ENCODE measurements around the gene SLC22A31.

The SLC22A31 gene

DNA sequence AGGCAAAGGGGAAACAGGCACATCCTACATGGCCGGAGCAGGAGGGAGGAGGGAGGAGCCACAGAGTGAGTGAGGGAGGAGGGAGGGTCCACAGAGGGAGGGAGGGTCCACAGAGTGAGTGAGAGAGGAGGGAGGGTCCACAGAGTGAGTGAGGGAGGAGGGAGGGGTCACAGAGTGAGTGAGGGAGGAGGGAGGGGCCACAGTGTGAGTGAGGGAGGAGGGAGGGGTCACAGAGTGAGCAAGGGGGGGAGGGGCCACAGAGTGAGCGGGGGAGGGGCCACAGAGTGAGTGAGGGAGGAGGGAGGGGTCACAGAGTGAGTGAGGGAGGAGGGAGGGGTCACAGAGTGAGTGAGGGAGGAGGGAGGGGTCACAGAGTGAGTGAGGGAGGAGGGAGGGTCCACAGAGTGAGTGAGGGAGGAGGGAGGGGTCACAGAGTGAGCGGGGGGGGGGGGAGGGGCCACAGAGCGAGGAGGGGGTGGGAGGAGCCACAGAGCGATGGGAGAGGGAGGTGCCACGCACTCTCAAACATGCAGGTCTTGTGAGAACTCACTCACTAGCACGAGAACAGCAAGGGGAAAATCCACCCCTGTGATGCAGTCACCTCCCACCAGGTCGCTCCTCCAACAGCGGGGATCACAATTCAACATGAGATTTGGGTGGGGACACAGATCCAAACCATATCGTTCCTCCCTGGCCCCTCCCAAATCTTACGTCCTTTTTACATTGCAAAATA is 53.1 kb downstream of the SLC22A31 start:
- Histone ChIP-seq H3K36me3 (peaks cover 21% of the 10 kb centered on the region), H3K27me3 (no peaks in the 10 kb centered on the region), H3K4me3 (ENCODE audit: low read depth, low read length) (no peak overlapping the region), H3K9me3 (no peaks in the 10 kb centered on the region), H3K4me1 (peaks cover 13% of the 10 kb centered on the region)
- peak; percentile 8 for DNase-seq
- TF ChIP-seq, protein P1, sequence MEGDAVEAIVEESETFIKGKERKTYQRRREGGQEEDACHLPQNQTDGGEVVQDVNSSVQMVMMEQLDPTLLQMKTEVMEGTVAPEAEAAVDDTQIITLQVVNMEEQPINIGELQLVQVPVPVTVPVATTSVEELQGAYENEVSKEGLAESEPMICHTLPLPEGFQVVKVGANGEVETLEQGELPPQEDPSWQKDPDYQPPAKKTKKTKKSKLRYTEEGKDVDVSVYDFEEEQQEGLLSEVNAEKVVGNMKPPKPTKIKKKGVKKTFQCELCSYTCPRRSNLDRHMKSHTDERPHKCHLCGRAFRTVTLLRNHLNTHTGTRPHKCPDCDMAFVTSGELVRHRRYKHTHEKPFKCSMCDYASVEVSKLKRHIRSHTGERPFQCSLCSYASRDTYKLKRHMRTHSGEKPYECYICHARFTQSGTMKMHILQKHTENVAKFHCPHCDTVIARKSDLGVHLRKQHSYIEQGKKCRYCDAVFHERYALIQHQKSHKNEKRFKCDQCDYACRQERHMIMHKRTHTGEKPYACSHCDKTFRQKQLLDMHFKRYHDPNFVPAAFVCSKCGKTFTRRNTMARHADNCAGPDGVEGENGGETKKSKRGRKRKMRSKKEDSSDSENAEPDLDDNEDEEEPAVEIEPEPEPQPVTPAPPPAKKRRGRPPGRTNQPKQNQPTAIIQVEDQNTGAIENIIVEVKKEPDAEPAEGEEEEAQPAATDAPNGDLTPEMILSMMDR (IDR thresholded peaks at IDR 0.05; ENCODE audit: low read depth, low read length), result no peak

DNA sequence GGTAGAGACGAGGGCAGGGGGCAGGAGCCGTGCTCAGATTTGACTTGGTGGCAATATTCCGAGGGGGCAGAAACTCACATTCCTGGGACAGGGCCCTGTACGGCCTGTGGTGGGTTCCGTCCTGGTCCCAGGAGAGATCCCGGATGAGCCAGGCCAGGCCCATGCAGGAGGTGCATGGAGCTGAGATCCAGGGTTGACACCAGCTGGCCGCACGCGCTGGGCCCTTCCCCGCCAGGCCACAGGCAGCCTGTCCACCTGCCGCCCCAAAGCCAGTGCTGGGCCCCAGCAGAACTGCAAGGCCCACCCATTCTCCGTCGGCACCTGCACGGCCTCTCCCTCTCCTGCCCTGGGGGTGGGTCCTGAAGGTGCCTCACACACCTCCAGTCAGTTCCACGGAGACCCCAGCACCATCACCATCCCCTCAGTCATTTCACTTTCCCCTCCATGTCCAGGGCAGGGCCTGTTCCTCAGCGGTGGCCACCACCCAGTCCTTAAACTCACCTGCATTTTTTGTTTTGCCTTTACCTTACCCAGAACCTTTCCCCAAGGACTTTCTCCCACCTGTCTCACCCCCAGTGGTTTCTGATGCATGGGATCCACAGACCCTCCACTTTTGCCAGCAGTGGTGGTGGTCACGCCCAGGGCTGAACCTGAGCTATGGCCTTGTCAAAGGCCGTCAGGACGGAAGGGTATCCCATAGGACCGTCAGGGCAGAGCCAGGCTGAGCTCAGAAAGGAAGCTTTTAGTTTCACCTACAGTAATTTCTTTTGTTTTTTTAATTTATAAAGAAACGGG is 53.9 kb downstream of the SLC22A31 start:
- TF ChIP-seq, protein P1 (IDR thresholded peaks at IDR 0.05; ENCODE audit: low read depth, low read length), result no peak
- peak; percentile 7 for DNase-seq
- peaks cover 24% of the 10 kb centered on the region for H3K36me3 ChIP-seq
- no peaks in the 10 kb centered on the region for H3K9me3 ChIP-seq
- H3K4me3 ChIP-seq (ENCODE audit: low read depth, low read length), result no peak overlapping the region
- no peaks in the 10 kb centered on the region for H3K27me3 ChIP-seq
- peaks cover 13% of the 10 kb centered on the region for H3K4me1 ChIP-seq

Measured in BE2C (cell line).